K562 (cell line): ENCODE results near the gene API5. TPM values are rescaled to one million over a fixed set of nuclear protein-coding genes. Genes with fewer than 3 reads are reported as not detected.

Source experiments
- ATAC-seq: fragments of 200-7000 bp; cut with Tn5 transposase; 3 replicates; pipeline ENCODE4 v1.9.1; 2020; ENCODE audit warnings: moderate library complexity
- BruUV-seq: library from RNA; stranded (reverse); fragments of 400-500 nt; replicated peaks from 2 replicates; lab custom pipeline; 2021; lab: Mats Ljungman, UMichigan
- CTCF ChIA-PET: fragments of 300-600 bp; formaldehyde crosslinking; extraction: SDS; loops from one replicate; lab custom pipeline; 2021; ENCODE audit warnings: low intra/inter-chr PET ratio; lab: Yijun Ruan, JAX
- POLR2A ChIA-PET: fragments of 300-600, 350-650 bp; sonication (Branson Sonifier 250); formaldehyde crosslinking; extraction: SDS; loops from one replicate; lab custom pipeline; 2021; ENCODE audit warnings: antibody characterized with exemption, inconsistent platforms; lab: Yijun Ruan, JAX
- DNase-seq, 4 experiments: peaks; one replicate each; pipeline versions ENCODE4 v3.0.0 to v3.0.0-alpha.2; 2011 to 2018; ENCODE audit warnings: low spot score in 3 of 4, mixed read lengths in 3 of 4; ENCODE audit errors: extremely low read depth in 1 of 4
- FAIRE-seq: peaks from 2 replicates; lab custom pipeline; 2011; peaks lifted over from hg19 to GRCh38; lab: Jason Lieb, UNC
- H2AFZ ChIP-seq: 2 replicates; pipeline ENCODE4 v1.6.0; 2011; ENCODE audit warnings: low read depth, low read length, control low read depth, inconsistent platforms
- H3K27ac ChIP-seq: fragments of 200-600 bp; 3 replicates; pipeline ENCODE4 v1.8.0; 2011; ENCODE audit warnings: low read depth, mild to moderate bottlenecking, control low read depth, inconsistent platforms, low read length, moderate library complexity, mixed read lengths; ENCODE audit errors: extremely low read depth
- H3K27me3 ChIP-seq, 2 experiments: fragments of 300-600 bp in 1 of 2; 2 replicates in 1 of 2; 3 replicates in 1 of 2; pipeline versions ENCODE4 v1.6.0 to v1.8.0; 2011; ENCODE audit warnings: inconsistent platforms in 2 of 2, low read length in 2 of 2, mild to moderate bottlenecking in 1 of 2, mixed read lengths in 1 of 2, moderate library complexity in 1 of 2; ENCODE audit not compliant: control insufficient read depth in 2 of 2, insufficient read depth in 2 of 2
- H3K36me3 ChIP-seq: fragments of 300-600 bp; 3 replicates; pipeline ENCODE4 v1.8.0; 2011; ENCODE audit warnings: mild to moderate bottlenecking, low read length, inconsistent platforms; ENCODE audit not compliant: control insufficient read depth, insufficient read depth
- H3K4me1 ChIP-seq, 2 experiments: fragments of 200-600 bp in 1 of 2; replicated peaks in 1 of 2; 2 replicates in 1 of 2; 3 replicates in 1 of 2; pipeline versions ENCODE4 v1.5.1 to v1.8.0; 2011; ENCODE audit warnings: inconsistent platforms in 2 of 2, low read length in 2 of 2, mild to moderate bottlenecking in 1 of 2, mixed read lengths in 1 of 2, moderate library complexity in 1 of 2; ENCODE audit not compliant: control insufficient read depth in 2 of 2, insufficient read depth in 2 of 2
- H3K4me2 ChIP-seq: 2 replicates; pipeline ENCODE4 v1.6.1; 2011; ENCODE audit warnings: low read length, control low read depth, inconsistent platforms, mixed read lengths; ENCODE audit not compliant: insufficient read depth
- H3K4me3 ChIP-seq: fragments of 200-600 bp; sonication (generic), shearing (Covaris generic); 2 replicates; pipeline ENCODE4 v1.5.1; 2016; ENCODE audit warnings: control low read depth, inconsistent platforms
- H3K79me2 ChIP-seq: fragments of 200-600 bp; 3 replicates; pipeline ENCODE4 v1.8.0; 2011; ENCODE audit warnings: low read length, inconsistent platforms; ENCODE audit not compliant: control insufficient read depth, insufficient read depth
- H3K9ac ChIP-seq, 2 experiments: 2 replicates each; pipeline versions ENCODE4 v1.6.0 to v1.6.1; 2011; ENCODE audit warnings: low read depth in 2 of 2, low read length in 2 of 2, control low read depth in 1 of 2, inconsistent platforms in 1 of 2, mild to moderate bottlenecking in 1 of 2, mixed read lengths in 1 of 2; ENCODE audit not compliant: insufficient read depth in 1 of 2
- H3K9me1 ChIP-seq: one replicate; pipeline ENCODE4 v1.6.0; 2011; ENCODE audit warnings: inconsistent platforms, mild to moderate bottlenecking, low read length, moderate library complexity; ENCODE audit not compliant: control insufficient read depth, insufficient read depth
- H3K9me3 ChIP-seq: replicated peaks from 2 replicates; pipeline ENCODE4 v1.5.1; 2011; ENCODE audit warnings: low read depth, low read length, inconsistent platforms; ENCODE audit not compliant: control insufficient read depth, insufficient read depth
- H4K20me1 ChIP-seq: replicated peaks from 2 replicates; pipeline ENCODE4 v1.6.1; 2011; ENCODE audit warnings: low read length, inconsistent platforms, mixed read lengths; ENCODE audit not compliant: control insufficient read depth, insufficient read depth
- GTF2E2 ChIP-seq: fragments of 200-800 bp; sonication (Bioruptor generic); IDR thresholded peaks from 2 replicates; pipeline ENCODE4 v1.6.1; 2016; ENCODE audit warnings: missing genetic modification characterization, missing compliant biosample characterization
- MIER1 ChIP-seq: fragments of 450-650 bp; IDR thresholded peaks from 2 replicates; pipeline ENCODE4 v1.6.1; 2016; ENCODE audit warnings: antibody characterized with exemption, mild to moderate bottlenecking, low read depth
- ZBTB33 ChIP-seq: sonication (generic); formaldehyde crosslinking; IDR thresholded peaks from 2 replicates; pipeline ENCODE4 v1.8.1; 2023; ENCODE audit warnings: mild to moderate bottlenecking, missing genetic modification reagents
- ZNF133 ChIP-seq: fragments of 250-450 bp; sonication (Bioruptor Pico); IDR thresholded peaks from 2 replicates; pipeline ENCODE4 v1.4.0; 2020; ENCODE audit warnings: mild to moderate bottlenecking
- ZNF518B ChIP-seq: fragments of 250-450 bp; sonication (Bioruptor Pico); IDR thresholded peaks from 2 replicates; pipeline ENCODE4 v1.5.0; 2021; ENCODE audit warnings: mild to moderate bottlenecking, moderate library complexity
- WGBS: fragments of 100-300 bp; shearing (Covaris generic); methylation state at CpG from one replicate; pipeline ENCODE4 v1.1.6; 2016; ENCODE audit warnings: low coverage, mixed read lengths; ENCODE audit not compliant: insufficient coverage; ENCODE audit errors: missing lambda C conversion rate; 5-methylcytosine and 5-hydroxymethylcytosine counted together
- in situ Hi-C: fragments of 300-500 bp; cut with MboI; formaldehyde crosslinking; loops from 4 replicates; pipeline ENCODE4 v1.15.0; 2018; ENCODE audit warnings: inconsistent platforms, mixed read lengths
- intact Hi-C: fragments of 100-400 bp; cut with micrococcal nuclease; formaldehyde crosslinking; loops from 2 replicates; pipeline ENCODE4 v1.14.2; 2022
- polyA plus RNA-seq, 8 experiments: library from polyadenylated mRNA; depleted of rRNA in 4 of 8; stranded (reverse) in 5 of 8; unstranded in 3 of 8; fragments of >200 nt; fragmentation: Nextera tagmentation in 2 of 8; fragmentation: Illumina TruSeq in 1 of 8; extraction: Ambion mirVana in 2 of 8; extraction: Trizol in 1 of 8; gene quantifications; 2 replicates each; pipeline versions ENCODE4 v1.2.1 to v1.2.3, GENCODE V29; 2011 to 2014; ENCODE audit warnings: inconsistent platforms in 1 of 8, missing spikeins in 1 of 8
- total RNA-seq, 7 experiments: library from RNA; depleted of rRNA in 6 of 7; stranded (reverse); fragments of >200 nt in 6 of 7; fragmentation: Illumina TruSeq in 2 of 7; extraction: Trizol in 2 of 7; gene quantifications; 2 replicates each; pipeline versions ENCODE4 v1.2.1 to v1.2.3, GENCODE V29; 2011 to 2021; ENCODE audit warnings: low replicate concordance in 1 of 7

Gene API5
- total and polyA plus RNA-seq, 9 of the 15 experiments (the other 6 are each of a cell fraction or from before 2014, with no cell fraction given) = 59.8 to 146 (median 123) TPM

- in situ Hi-C loops (no loop called here), intact Hi-C loops (loop anchor here (10.0 kb wide), 1 partner anchor 258 kb away; no protein-coding TSS in a partner anchor)
- no peak overlapping the region for H3K27ac ChIP-seq
- H3K9ac ChIP-seq = no peak overlapping the region
- POLR2A ChIA-PET = no interaction called here
- H4K20me1 ChIP-seq = peaks cover 10% of the 10 kb centered on the region; the same call in 1 of the 2 replicates
- no TSS peak for BruUV-seq
- no peaks in the 10 kb centered on the region for H3K27me3 ChIP-seq
- DNase-seq = peak in 1 of 4 experiments; percentile 11
- no peaks in the 10 kb centered on the region for H3K9me3 ChIP-seq
- FAIRE-seq = no peak
- TF ChIP-seq MIER1 (no peak), GTF2E2 (tag) (no peak), ZBTB33 (CRISPR knock-in tag) (peak; percentile 91), ZNF518B (CRISPR knock-in tag) (no peak), ZNF133 (CRISPR knock-in tag) (no peak)
- TF ChIP-seq, all 486 proteins: peak for 1
- peaks cover 4 to 6% of the 10 kb centered on the region in 2 experiments; a peak in 3 of 5 replicates for H3K4me1 ChIP-seq
- ATAC-seq = no peak
- H3K4me3 ChIP-seq = no peak overlapping the region
- no peak overlapping the region for H3K4me2 ChIP-seq
- no peak overlapping the region for H2AFZ ChIP-seq
- 82% methylated on average over 6 of the region's 6 CpGs for WGBS
- H3K9me1 ChIP-seq = no peaks in the 10 kb centered on the region
- peaks cover 79% of the 10 kb centered on the region for H3K79me2 ChIP-seq
- CTCF ChIA-PET = no interaction called here
- peaks cover 69% of the 10 kb centered on the region for H3K36me3 ChIP-seq
These were observed 4.7 kb downstream of the API5 start for GRCh38 chr11:43316451-43316850.
